ENCODE data around the gene ALK.

DNA sequence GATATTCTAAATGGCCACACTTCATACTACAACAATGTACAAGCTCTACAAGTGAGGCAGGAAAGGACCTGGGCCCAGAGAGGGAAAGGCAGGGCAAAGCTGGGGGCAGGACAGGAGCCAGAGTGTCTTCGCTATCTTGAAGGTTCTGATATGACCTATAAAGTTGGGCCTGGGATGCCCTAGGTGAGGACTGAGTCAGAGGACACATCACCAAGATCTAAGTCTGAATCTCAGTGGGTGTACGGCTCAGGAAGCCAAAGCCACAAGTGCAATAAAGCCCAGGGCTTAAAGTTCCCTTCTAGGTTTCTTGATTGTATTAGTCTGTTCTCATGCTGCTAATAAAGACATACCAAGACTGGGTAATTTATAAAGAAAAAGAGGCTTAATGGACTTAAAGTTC is 219.1 kb downstream of the ALK start:
- TF ChIP-seq POLR2A (IDR thresholded peaks at IDR 0.05) (no peak), EP300 (IDR thresholded peaks at IDR 0.05) (no peak)
- TF ChIP-seq, protein P1, sequence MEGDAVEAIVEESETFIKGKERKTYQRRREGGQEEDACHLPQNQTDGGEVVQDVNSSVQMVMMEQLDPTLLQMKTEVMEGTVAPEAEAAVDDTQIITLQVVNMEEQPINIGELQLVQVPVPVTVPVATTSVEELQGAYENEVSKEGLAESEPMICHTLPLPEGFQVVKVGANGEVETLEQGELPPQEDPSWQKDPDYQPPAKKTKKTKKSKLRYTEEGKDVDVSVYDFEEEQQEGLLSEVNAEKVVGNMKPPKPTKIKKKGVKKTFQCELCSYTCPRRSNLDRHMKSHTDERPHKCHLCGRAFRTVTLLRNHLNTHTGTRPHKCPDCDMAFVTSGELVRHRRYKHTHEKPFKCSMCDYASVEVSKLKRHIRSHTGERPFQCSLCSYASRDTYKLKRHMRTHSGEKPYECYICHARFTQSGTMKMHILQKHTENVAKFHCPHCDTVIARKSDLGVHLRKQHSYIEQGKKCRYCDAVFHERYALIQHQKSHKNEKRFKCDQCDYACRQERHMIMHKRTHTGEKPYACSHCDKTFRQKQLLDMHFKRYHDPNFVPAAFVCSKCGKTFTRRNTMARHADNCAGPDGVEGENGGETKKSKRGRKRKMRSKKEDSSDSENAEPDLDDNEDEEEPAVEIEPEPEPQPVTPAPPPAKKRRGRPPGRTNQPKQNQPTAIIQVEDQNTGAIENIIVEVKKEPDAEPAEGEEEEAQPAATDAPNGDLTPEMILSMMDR (IDR thresholded peaks at IDR 0.05) = no peak
